T-helper 1 cell treated with Interleukin-12 subunit alpha and Interleukin-12 subunit beta and Interleukin-4 antibody, amounts not matched to agents 30 ng/mL and 1 ng/mL, for 36 hours (primary cell): ENCODE measurements around the gene ACP2. TPM values are rescaled to one million over a fixed set of nuclear protein-coding genes. Genes with fewer than 3 reads are reported as not detected.

Experiments used
- intact Hi-C: fragments of 100-400 bp; cut with micrococcal nuclease; formaldehyde crosslinking; loops from one replicate; pipeline ENCODE4 v1.15.1; 2024
- total RNA-seq: library from RNA; stranded (reverse); gene quantifications from 2 replicates; pipeline ENCODE4 v1.2.3, GENCODE V29; 2022

The ACP2 gene
- total RNA-seq, 1 donor from 2014 or later = 45.3 TPM

- intact Hi-C loops = loop anchor here (1.0 kb wide), 12 partner anchors 21 to 652 kb away; partner anchors contain the start of genes ACP2, ARHGAP1, ATG13 and CELF1
Measured at GRCh38 chr11:47269002-47269828, 20.6 kb upstream of the ACP2 start.

- intact Hi-C loops = loop anchor here (1.0 kb wide), 12 partner anchors 20 to 651 kb away; partner anchors contain the start of genes ACP2, ARHGAP1, ATG13 and CELF1
Measured at GRCh38 chr11:47268448-47269001, 19.9 kb upstream of the ACP2 start.

GRCh38 chr11:47267876-47268275 lies 19.3 kb upstream of the ACP2 start:
- intact Hi-C loops = no loop called here

DNA sequence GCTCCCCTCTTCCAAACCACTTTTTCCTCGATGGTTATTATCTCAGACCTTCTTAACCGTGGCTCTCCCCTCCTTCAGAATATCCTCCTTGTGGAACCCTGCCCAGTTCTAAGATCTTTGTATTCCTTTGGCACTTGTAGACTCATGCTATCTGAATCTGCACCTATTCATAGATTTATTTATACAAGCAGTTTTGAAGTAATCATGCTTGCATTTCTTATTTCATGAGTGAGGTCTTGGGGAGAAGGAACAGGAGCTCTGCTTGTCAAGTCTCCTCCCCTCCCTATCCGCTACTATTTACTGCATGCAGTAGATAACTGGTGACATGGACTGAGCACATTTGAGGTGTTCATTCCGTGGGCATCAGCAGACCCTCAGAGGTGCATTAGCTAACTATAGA lies 15.9 kb upstream of the ACP2 start:
- intact Hi-C loops = no loop called here

DNA sequence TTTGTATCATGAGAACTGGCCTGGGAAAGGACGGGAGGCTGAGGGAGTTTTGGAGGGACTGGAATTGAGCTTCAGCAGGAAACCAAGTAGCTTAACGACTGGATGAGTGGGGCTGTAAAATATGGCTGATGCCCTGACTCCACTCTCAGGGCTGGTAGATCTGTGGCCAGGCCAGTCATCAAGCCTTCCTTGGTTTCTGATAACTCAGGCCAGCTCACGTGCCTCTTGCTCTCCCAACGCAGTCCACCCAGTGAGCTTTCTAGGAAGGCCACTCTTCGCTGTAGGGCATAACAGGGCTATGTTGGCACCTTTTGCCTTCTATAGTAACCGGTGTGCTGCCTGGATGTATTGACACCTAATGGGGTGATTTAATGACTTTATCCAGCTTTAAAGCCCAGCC lies 15.5 kb upstream of the ACP2 start:
- intact Hi-C loops = no loop called here

DNA sequence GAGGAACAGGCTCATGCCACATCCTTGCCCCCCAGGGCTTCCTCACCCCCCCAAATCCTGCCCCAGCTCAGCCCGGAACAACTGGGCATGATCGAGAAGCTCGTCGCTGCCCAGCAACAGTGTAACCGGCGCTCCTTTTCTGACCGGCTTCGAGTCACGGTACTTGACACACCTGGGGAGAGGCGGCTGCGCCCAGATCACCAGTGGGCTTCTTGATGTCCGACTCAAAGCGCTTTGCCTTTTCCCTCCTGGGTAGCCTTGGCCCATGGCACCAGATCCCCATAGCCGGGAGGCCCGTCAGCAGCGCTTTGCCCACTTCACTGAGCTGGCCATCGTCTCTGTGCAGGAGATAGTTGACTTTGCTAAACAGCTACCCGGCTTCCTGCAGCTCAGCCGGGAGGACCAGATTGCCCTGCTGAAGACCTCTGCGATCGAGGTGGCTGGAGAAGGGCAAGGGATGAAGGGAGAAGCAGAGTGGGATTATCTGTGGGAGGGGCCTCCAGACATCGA lies 12.7 kb upstream of the ACP2 start:
- intact Hi-C loops = no loop called here

DNA sequence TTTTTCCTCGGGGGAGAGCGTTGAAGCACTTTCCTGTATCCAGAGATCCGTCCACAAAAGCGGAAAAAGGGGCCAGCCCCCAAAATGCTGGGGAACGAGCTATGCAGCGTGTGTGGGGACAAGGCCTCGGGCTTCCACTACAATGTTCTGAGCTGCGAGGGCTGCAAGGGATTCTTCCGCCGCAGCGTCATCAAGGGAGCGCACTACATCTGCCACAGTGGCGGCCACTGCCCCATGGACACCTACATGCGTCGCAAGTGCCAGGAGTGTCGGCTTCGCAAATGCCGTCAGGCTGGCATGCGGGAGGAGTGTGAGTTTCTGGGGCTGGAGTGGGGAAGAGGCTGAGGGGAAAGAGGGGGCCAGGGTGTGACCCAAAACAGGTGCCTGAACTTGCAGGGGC lies 11.8 kb upstream of the ACP2 start:
- intact Hi-C loops = no loop called here

DNA sequence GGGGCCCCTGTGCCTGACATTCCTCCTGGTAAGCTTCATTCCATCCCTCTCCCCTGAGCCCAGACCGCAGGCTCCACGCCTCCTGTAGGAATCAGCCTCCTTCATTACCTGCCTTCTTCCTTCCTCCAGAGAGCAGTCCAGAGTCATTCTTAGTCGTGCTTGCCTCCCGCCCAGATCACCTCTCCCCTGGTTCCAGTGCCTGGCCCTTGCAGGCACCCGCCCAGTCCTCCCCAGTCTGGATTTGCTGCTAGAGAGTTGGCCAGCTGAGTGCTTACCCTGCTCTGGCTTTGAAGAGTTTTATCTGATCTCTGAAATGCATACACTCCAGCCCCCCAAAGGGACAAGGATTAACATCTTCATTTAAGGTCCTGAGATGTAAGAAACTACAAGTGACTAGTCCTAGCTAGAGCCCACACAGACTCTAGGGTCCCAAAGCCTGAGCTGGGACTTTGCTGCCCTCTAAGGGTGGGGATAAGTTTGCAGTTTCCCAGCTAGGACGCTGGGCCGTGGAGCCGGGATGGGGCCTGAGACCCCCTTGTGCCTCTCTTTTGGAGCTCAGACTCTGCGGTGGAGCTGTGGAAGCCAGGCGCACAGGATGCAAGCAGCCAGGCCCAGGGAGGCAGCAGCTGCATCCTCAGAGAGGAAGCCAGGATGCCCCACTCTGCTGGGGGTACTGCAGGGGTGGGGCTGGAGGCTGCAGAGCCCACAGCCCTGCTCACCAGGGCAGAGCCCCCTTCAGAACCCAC lies 10.8 kb upstream of the ACP2 start:
- intact Hi-C loops = loop anchor here (1.0 kb wide), 1 partner anchor 82 kb away; no protein-coding TSS in a partner anchor

DNA sequence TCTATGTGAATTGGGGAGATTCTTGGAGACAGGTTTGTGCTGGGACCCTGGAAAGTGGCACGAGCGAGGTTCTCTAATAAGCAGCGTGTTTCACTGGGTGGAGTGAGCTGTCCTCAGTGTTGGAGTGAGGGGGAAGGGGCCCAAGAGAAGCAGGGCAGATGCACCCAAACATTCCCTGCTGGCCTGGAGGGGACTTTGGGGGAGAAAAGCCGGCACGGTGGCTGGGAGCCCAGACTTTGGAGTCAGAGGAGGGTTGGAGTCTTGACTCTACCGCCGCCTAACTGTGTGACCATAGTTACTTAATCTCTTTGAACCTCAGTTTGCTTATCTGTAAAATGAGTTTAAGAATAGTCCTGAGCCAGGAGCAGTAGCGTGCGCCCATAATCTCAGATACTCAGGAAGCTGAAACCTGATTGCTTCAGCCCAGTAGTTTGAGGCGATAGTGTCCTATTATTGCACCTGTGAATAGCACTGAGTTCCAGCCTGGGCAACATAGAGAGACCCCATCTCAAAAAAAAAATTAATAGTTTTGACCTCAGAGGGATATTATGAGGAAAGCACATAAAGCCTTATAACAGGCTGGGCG lies 9.8 kb upstream of the ACP2 start:
- intact Hi-C loops = no loop called here

GRCh38 chr11:47257517-47258316 lies 9.1 kb upstream of the ACP2 start, which contains the start of gene NR1H3:
NR1H3 (plus strand) TSS chr11:47257996; CDS start chr11:47259217, 1,221 bp downstream.
- intact Hi-C loops = no loop called here

DNA sequence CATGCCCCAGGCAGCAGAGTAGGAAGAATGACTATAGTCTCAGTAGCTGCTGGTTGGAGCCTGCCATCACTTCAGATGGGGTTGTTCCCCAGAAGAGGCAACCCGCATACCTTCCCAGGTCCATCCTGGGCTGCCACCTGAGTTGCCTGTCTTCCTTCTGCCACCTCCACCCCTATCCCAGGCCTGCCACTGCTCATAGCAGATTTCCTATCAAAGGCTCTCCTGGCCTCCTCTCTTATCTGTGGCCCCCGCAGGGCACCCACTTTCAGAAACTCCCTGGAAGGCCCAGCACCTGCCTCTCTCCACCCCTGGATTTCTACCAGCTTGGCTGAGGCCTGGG lies 8.5 kb upstream of the ACP2 start:
- intact Hi-C loops = no loop called here

GRCh38 chr11:47256374-47256773 lies 7.8 kb upstream of the ACP2 start:
- intact Hi-C loops = no loop called here

GRCh38 chr11:47254386-47254785 lies 5.8 kb upstream of the ACP2 start:
- intact Hi-C loops = no loop called here

DNA sequence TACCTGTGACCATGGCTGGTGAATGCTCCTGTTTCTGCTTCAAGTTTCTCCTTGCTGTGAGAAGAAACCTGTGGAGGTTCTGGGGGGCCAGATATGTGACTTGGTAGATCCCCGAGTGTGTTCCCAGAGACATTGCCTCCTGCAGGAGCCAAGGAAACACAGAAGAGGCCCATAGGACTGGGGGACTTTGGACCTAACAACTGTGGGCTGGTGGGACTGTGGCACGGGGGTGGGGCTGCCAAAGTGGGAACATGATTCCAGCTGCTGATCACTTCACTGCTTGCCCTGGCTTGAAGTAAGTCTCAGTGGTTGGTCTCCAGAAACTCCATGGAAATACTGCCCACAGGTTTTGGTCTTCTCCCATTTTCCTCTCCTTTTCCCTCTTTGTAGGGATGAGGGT lies 5.0 kb upstream of the ACP2 start:
- intact Hi-C loops = no loop called here

GRCh38 chr11:47251751-47252150 lies 3.1 kb upstream of the ACP2 start:
- intact Hi-C loops = no loop called here

DNA sequence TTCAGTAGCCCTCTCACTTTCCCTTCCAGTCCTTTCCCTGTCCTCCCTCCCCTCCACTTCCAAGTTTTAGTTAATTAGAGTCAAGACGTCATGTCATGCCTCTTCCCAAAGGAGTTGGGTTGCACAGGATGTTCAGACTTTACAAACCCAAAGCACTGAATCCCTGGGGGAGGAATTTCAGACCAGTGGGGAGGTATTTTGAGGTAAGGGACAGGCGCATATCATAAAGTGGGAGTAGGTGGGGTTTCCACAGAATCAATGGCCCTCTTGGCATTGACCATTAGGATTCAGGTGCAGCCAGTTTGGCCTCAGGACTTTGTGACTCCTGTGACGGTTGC lies 733 bp upstream of the ACP2 start:
- intact Hi-C loops = loop anchor here (2.0 to 10.0 kb wide), 4 partner anchors 15 to 549 kb away; partner anchors contain the start of genes ARHGAP1, FNBP4 and ZNF408

DNA sequence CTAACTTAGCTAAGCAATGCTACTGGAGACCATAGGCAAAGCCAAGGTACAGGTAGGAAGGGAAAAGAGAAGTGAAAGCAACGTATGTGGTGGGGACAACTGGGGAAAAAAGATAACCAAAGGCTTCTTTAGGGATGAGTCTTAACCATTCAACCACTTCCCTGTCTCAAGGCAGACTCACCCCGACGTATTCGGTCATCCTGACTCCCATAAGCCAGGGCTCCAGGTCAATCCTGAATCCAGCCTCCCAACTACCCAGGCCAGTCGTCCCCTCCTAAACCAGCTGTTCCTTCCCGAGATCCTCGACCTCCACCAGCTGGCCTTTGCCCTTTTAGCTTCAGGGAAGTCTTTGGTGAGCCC lies 330 bp downstream of the ACP2 start:
- intact Hi-C loops = loop anchor here (1.0 to 10.0 kb wide), 13 partner anchors 13 to 547 kb away; partner anchors contain the start of genes ARHGAP1, CSTPP1, FNBP4 and NDUFS3

DNA sequence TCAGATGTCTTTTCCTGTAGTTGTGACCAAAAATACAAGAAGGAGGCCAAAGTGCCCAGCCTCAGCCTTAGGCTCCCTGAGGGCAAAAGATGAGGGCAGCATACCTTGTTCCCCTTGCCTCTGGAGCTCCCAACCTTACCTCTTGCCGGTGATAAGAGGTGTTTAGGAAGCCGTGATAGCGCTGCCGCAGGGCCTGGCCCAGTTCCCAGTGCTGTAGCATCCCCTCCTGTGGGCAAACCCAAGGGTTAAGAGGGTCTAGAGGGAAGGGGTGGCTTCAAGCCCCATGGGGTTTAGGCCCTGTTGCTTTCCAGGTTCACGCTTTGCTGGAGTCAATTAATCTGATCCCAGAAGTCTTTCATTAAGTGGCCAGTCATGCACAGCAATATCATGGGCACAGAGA lies 1.1 kb downstream of the ACP2 start:
- intact Hi-C loops = loop anchor here (10.0 kb wide), 1 partner anchor 517 kb away; the partner anchor contains the start of gene FNBP4

- intact Hi-C loops = loop anchor here (10.0 kb wide), 1 partner anchor 519 kb away; the partner anchor contains the start of gene FNBP4
Measured at GRCh38 chr11:47245611-47246357, 2.8 kb downstream of the ACP2 start.
